Adrenal gland (tissue), 5 donors: ENCODE data around the gene OVOL2.
"Not testable (repeated sequence)": the region's sequence is repeated elsewhere in the genome, so short reads cannot be mapped to it uniquely, and the experiment has no call there.

Experiments
- CTCF ChIP-seq, 6 experiments: fragments of 450-650 bp in 4 of 6; fragments of 200-600 bp in 2 of 6; sonication (generic) in 1 of 6; IDR thresholded peaks; 1 replicate in 5 of 6; 2 replicates in 1 of 6; pipeline versions ENCODE4 v1.5.1 to v1.8.0; 2016 to 2021; ENCODE audit warnings: antibody characterized with exemption in 6 of 6, mild to moderate bottlenecking in 2 of 6, moderate library complexity in 1 of 6
- POLR2A ChIP-seq, 2 donors: fragments of 450-650 bp; IDR thresholded peaks; one replicate each; pipeline ENCODE4 v1.6.1; 2017; ENCODE audit warnings: antibody characterized with exemption in 2 of 2, mild to moderate bottlenecking in 2 of 2, moderate library complexity in 1 of 2
- donor health status: DM: no; HTN: no; CAD: no.

GRCh38 chr20:18088841-18089240, 31.1 kb upstream of the OVOL2 start:
- not testable (repeated sequence) for TF ChIP-seq CTCF, POLR2A (IDR thresholded peaks at IDR 0.05)
